GM19035 (cell line): ENCODE measurements around the gene ATP2A3.

Experiments used
- ATAC-seq: cut with Tn5 transposase; IDR thresholded peaks from one replicate; pipeline ENCODE4 v1.9.1; 2021; ENCODE audit not compliant: unreplicated experiment

ATP2A3 gene

GRCh38 chr17:3973495-3974137 is 9.4 kb upstream of the ATP2A3 start:
- ATAC-seq, result no peak

- ATAC-seq, result no peak
Measured at GRCh38 chr17:3972931-3973330, 8.7 kb upstream of the ATP2A3 start.

GRCh38 chr17:3972281-3972731 is 8.1 kb upstream of the ATP2A3 start:
- ATAC-seq, result no peak

DNA sequence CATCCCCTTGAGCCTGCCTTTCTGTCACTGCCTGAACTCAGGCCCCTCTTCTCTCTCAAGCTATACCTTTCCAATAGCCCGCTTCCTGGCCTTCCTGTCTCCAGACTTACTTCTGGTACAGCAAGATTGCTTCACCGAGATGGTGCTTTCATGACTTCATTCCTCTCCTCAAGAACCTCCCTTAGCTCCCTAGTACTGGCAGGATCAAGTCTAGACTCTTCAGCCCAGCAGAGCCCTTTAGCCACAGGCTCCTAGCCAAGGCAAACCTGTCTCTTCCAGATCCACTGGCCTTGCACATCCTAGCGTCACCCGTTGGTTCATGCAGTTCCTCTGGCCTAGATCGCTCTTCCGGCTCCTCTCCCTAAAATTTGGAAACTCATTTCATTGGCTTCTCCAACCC is 6.4 kb upstream of the ATP2A3 start:
- no peak for ATAC-seq

GRCh38 chr17:3969963-3970362 is 5.7 kb upstream of the ATP2A3 start:
- no peak for ATAC-seq

- no peak for ATAC-seq
Measured at GRCh38 chr17:3968886-3969524, 4.8 kb upstream of the ATP2A3 start.

- no peak for ATAC-seq
Measured at GRCh38 chr17:3968015-3968414, 3.8 kb upstream of the ATP2A3 start.

DNA sequence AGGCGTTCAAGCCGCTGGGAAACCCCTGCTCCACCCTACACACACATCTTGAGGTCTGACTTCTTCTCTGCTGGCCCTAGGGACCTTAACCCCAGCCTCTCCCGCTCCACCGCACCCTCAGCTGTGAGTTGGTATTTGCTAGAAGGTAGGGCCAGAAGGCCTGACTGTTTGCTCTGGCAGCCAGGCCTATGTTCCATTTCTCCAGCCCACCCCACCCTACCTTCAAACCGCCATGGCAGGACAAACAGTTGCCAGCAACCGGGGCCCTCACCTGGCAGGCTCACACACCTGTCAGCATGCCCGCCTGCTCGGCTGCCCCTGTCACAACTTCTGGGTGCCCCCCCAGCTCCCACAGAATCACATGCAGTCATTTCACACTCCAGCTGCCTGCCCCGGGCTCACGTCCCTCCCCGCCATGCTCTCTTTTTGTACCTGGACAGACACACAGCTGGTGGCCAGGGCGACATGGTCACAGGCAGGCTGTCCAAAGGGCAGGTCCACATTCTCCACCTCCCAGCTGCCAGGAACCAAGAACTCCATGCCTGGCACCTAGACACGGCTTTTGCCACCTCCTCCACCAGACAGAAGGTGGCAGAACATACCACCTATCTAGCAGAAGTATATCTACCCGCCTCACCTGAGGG is 2.6 kb upstream of the ATP2A3 start:
- ATAC-seq, result no peak

DNA sequence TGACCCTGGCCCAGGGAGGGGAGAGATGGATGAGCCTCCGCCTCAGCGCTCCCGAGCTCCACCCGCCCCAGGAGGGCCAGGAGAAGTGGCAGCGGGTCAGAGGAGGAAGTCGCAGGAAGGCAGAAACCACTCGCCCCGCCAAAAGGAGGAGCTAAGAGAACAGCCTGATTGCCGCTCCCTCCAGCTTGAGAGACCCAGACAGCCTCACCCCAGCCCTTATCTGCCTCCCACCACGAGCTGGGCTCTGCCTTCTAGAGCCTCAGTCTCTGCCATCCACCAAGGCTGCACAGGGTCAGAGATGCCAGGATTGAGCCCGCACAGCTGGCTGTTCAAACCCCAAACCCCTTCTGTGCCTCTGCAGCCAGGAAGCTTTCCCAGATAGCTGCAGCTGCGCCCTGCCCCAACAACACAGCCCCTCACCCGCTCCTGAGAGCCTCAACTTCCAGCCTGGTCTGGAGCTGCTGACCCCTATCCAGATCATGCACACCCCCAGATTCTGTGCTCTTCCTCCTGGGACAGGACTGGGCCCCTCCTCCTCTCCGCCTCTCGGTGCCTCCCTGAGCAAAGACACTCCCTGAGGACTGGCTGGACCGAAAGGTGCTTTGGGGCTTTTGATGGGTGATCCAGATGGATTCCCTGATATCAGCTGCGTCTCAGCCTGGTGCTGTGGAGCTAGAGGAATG is 1.0 kb upstream of the ATP2A3 start:
- ATAC-seq, result no peak

- ATAC-seq, result no peak
Measured at GRCh38 chr17:3963237-3964201, 718 bp downstream of the ATP2A3 start.

GRCh38 chr17:3962965-3963236 is 1.3 kb downstream of the ATP2A3 start:
- no peak for ATAC-seq

GRCh38 chr17:3962217-3962964 is 1.8 kb downstream of the ATP2A3 start:
- ATAC-seq, result no peak

- no peak for ATAC-seq
Measured at GRCh38 chr17:3961564-3962047, 2.6 kb downstream of the ATP2A3 start.

GRCh38 chr17:3960764-3961163 is 3.5 kb downstream of the ATP2A3 start:
- ATAC-seq, result no peak

GRCh38 chr17:3959921-3960601 is 4.2 kb downstream of the ATP2A3 start:
- no peak for ATAC-seq

GRCh38 chr17:3959295-3959899 is 4.8 kb downstream of the ATP2A3 start:
- ATAC-seq, result no peak

DNA sequence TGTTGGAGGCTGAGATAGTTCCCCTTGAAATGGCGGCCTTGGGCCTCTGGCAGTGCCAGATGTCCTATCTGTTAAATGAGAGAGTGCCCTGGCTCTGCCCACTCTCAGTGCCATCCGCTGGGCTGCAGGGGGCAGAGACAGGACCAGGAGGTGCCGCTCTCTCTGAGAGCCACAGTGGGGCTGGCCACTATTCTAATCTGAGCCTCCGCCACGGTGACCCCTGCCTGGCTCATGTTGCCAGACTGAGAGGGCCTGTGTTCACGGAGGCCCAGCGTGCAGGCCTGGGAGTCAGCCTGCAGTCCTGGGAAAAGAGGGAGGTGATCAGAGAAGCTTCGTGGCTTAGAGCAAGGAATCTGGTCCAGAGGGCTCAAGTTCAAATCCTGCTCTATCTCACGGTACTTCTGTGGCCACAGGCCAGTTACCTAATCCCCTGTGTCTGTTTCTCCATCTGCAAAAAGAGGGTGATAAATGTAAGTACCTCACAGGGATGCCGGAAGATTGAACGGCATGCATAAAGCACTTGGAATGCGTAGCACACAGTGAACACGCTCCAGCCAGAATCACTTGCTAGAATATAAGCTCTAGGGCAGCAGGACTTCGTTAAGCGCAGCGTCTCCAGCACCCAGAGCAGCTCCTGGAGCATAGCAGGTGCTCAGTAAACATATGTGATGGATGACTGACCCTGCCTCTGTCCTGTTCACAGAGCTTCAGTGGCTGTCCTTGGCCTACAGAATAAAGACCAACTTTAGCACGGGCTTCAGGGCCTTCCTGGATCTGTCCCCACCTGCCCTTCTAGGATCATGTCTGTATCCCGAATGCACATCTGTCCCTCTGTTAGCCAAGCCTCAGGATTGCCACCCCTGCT is 6.3 kb downstream of the ATP2A3 start:
- no peak for ATAC-seq

- ATAC-seq, result no peak
Measured at GRCh38 chr17:3956983-3957382, 7.3 kb downstream of the ATP2A3 start.
